ENCODE measurements around the gene GALM.

DNA sequence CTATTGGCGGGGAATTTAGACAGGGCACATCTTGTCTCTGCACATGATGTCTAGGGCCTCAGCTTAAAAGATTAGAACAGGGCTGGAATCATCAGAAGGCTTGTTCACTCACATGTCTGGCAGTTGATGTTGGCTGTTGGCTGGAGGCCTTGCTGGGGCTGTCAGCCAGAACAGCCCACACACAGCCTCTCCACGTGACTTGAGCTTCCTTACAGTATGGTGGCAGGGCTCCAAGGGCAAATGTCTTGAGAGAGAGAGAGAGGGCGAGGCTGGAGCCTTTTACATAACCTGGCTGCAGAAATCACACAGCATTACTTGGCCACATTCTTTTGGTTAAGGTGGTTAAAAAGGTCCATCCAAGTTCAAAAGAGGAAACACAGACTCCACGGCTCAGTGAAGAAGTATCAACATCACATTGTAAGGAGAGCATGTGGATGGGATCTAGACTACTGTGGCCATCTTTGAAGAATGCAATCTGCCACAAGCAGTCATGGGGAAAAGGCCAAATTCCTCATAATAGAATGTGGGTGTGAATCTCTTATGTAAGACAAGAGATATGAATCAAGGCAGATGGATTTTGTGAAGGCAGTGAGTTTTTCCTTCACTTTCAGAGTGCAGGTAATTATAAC lies 54.8 kb downstream of the GALM start:
- no peak for TF ChIP-seq POLR2AphosphoS5 (IDR thresholded peaks at IDR 0.05; ENCODE audit: insufficient read depth, low read depth, low read length)
- TF ChIP-seq, protein P1, sequence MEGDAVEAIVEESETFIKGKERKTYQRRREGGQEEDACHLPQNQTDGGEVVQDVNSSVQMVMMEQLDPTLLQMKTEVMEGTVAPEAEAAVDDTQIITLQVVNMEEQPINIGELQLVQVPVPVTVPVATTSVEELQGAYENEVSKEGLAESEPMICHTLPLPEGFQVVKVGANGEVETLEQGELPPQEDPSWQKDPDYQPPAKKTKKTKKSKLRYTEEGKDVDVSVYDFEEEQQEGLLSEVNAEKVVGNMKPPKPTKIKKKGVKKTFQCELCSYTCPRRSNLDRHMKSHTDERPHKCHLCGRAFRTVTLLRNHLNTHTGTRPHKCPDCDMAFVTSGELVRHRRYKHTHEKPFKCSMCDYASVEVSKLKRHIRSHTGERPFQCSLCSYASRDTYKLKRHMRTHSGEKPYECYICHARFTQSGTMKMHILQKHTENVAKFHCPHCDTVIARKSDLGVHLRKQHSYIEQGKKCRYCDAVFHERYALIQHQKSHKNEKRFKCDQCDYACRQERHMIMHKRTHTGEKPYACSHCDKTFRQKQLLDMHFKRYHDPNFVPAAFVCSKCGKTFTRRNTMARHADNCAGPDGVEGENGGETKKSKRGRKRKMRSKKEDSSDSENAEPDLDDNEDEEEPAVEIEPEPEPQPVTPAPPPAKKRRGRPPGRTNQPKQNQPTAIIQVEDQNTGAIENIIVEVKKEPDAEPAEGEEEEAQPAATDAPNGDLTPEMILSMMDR (IDR thresholded peaks at IDR 0.05; ENCODE audit: extremely low read depth in 1 of 2, insufficient read depth in 1 of 2, low read depth in 1 of 2, low read length in 2 of 2): no peak
- TF ChIP-seq, protein P2, sequence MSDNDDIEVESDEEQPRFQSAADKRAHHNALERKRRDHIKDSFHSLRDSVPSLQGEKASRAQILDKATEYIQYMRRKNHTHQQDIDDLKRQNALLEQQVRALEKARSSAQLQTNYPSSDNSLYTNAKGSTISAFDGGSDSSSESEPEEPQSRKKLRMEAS (IDR thresholded peaks at IDR 0.05; ENCODE audit: insufficient read depth, insufficient read length): no peak
- TF ChIP-seq JUN (IDR thresholded peaks at IDR 0.05; ENCODE audit: borderline replicate concordance, insufficient read depth, insufficient read length, low read depth): no peak
- TF ChIP-seq EZH2 (IDR thresholded peaks at IDR 0.05; ENCODE audit: borderline replicate concordance, low read depth, low read length, severe bottlenecking): no peak
- no peak for TF ChIP-seq MYC (IDR thresholded peaks at IDR 0.05; ENCODE audit: low read depth, low read length)
- no peak for TF ChIP-seq POLR2A (IDR thresholded peaks at IDR 0.05; ENCODE audit: low read depth, low read length)

All from endothelial cell of umbilical vein (primary cell).